ENCODE data around the gene FN1.

FN1 gene

DNA sequence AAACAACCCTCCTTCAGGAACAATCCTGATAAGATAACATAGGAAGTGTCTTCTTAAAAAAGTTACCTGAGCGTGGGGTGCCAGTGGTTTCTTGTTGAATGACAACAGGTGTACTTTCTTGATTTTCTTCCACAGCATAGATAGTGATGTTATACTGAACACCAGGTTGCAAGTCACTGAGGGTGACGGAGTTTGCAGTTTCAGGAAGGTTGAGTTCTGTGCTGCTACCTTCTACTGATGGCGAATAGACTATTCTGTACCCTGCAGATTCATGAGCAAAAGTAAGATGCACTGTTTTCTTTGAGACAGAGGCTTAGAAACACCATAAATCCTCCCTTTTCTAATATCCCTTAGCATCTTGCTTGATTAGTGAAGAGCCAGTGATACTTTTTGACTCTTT is 28.8 kb downstream of the FN1 start:
- DNase-seq (ENCODE audit: low spot score), result no peak

DNA sequence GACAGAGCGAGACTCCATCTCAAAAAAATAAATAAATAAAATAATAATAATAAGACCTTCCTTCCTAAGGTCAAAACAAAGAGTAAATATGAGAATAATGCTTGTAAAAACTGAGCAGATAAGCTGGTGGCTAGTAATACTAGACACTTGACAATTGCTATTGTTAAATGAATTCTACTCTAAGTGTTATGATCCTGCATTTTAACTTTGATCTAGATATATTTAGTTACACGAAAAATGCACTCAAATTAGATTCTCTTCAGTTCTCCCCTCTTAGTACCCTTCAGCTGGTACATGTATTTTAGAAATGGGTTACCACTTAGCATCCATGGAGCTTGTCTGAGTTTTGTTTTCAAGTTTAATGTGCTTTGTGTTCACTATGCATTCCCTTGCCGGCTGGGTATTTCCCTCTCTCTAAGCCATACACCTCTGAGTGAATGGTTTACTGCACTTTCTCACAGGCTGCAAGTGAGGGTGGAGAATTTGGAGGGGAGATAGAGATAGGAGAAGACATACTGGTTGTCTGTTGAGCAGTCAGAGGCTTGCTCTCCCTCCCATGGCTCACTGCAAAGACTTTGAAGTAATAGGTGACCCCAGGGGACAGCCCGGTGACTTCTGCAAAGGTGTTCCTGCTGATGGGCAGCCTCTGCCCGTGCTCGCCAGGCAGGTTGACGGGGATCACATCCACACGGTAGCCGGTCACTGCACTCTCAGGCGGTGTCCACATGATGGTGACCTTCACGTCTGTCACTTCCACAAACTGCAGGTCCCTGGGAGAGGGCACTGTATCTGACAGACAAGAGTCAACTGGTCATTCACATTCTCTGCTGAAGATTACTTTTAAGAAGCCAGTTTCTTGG is 29.9 kb downstream of the FN1 start:
- no peak for DNase-seq (ENCODE audit: low spot score)

DNA sequence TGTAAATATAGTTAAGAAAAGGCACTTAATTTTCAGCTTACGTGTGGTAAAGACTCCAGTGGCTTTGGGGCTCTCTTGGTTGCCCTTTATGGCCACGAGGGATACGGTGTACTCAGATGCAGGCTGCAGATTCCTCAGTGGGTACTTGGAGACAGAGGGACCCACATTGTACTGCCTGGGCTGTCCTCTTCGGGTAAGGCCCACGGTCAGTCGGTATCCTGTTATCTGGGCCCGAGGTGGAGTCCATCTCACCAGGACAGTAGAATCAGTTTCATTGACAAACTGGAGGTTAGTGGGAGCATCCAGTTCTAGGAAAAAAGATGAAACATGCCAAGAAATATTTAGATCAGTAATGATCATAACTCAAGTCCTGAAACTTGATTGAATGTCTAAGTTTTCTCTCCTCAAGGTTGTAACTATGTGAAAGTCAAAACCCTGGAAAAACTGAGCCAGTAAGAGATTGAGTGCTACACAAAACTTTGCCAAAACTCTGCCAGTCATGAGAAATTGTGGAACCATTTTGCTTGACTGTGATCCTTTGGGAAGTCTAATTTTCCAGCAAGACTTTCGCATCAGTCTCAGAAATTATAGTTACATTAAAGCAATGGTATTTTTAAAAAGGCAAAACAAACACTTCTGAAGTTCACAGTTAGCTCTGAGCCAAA is 31.4 kb downstream of the FN1 start:
- DNase-seq (ENCODE audit: low spot score), result no peak

DNA sequence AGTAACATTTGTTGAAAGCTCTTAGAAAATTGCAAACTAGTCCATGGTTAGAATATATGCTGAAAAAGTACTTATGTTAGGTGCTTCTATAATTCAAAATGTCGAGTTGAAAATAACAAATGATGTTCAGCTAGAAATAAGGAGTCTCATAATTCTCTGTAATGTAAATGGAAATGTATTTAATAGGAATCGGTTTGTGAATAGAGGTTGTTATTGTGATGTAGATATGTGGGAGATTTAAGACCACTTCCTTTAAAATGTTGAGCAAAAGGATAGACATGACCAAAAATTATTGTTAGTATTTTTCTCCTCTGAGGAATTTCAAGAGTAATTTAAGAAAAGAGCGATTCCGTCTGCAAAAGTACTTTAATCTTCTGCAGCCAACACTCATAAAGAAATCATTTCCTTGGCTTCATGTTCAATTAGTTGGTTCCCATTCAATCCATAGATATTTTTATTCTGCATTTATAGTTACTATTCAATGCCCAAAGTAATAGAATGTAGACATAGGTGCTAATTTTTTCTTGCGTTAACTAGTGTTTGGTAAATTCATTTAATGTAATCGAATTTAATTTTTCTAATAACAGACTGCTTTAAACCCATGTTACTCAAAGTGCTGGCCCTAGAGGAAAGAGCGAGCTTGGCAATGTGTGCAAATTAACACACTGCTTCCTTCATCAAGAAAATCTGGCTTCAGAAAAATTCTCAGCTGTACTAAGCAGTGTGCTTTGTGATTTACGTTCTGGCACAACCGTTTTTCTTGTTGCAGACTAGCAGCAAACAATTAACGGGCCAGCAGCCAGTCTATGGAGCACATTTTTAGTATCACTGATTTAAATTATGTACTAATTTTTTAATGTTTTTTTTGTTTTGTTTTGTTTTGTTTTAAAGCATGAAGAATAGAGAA is 32.2 kb downstream of the FN1 start:
- no peak for DNase-seq (ENCODE audit: low spot score)

DNA sequence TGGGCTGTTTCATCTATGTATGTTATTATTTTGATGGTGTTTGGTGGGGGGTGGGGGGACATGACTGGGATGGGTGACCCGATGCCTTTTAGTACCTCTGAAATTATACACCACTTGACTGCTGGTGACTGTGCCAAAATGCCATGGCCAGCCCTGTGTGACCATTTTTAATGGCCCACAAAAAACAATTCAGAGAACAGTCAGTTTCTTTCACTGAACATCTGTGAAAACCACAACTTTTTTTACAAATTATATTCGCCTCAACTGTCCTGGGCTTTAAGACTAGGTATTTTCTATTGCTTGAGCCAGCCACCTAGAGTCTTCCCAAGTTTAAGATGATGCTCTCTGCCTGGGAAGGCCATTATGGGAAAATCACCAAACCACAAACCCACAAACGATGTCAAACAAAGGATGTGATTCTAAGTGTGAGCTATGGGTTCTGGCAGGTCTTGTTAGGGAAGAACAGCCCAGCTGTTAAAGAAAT is 33.9 kb downstream of the FN1 start:
- DNase-seq (ENCODE audit: low spot score), result no peak

DNA sequence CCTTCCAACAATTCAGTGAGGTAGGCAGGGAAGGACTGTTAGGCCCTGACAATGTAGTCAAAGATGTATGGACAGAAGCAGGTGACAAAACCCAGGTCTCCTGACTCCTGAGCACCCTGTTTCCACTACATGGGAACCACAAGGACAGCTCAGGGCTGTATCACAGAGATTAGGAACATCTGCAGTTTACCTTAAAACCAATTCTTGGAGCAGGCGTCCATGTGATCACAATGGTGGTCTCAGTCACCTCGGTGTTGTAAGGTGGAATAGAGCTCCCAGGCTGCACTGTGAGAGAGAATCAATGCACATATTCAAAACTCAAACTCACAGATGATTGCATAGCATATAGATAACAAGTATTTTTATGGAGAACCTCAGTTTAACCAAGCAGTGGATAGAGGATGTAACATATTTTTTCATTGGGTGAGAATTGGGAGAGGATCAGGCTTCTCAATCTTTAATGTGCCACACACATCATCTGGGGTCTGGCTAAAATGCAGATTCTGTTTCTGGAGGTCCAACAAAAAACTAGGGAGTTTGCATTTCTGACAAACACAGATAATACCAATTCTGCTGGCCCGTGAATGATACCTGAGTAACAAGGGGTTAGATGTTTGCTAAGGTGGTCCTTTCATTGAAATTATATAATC is 36.7 kb downstream of the FN1 start:
- no peak for DNase-seq (ENCODE audit: low spot score)

DNA sequence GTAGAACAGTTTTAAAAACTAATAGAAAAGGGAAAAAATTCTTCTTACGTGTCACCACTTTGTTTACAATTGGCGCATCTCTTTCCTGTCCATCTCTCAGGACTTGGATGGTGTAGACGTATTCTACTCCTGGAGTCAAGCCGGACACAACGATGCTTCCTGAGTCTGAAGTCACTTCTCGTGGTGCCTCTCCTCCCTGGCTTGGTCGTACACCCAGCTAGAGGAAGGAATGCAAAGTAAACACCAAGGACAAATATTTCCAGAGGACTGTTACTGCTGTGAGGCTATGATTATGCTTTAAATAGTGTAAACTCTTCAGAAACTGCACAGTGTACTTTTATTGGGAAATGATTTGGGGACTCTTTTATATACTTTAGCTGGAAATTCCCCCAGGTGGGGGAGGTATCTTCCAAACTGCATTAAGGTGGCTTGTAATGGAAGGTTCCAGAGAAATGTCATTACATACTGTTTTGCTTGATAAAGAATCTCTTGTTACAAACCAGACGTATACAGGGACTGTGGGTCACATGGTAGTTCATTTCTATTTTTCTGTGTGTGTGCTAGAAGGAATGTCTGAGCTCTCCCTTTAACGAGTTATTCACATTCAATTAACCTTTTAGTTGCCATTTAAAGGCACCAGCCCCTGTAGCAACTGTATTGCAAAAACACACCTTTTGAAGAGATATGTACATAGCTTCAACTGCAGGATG is 38.1 kb downstream of the FN1 start:
- no peak for DNase-seq (ENCODE audit: low spot score)

DNA sequence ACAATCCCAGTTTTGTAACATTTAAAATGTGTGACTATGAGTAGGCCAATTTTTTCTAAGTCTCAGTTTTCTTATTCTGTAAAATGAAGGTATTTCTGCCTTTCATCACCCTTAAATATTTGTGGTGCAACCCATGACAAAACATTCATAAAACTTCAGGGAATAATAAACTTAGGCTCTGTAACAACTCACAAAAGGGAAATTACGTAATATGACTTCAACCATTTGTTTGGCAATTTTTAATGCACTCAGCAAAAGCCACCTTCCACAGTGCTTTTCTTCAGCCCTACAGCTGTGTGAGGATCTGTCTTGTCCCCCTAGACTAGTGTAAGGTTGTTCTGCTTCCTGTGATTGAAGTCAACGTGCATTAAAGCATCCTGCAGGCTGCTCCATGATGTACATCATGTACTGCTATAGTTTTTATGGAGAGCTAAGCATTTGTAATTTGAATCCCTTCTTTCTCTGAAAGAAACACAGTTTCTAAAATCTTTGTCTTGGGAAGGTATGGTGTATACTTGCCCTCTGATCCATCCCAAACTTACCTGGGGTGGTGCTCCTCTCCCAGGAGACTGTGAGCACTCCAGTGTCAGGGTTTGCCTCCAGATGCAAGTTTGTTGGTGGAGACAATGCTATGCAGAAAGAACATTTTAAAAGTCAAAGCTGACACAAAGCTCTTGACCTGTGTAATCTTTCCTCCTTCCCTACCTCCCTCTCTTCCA is 39.1 kb downstream of the FN1 start:
- DNase-seq (ENCODE audit: low spot score), result no peak

DNA sequence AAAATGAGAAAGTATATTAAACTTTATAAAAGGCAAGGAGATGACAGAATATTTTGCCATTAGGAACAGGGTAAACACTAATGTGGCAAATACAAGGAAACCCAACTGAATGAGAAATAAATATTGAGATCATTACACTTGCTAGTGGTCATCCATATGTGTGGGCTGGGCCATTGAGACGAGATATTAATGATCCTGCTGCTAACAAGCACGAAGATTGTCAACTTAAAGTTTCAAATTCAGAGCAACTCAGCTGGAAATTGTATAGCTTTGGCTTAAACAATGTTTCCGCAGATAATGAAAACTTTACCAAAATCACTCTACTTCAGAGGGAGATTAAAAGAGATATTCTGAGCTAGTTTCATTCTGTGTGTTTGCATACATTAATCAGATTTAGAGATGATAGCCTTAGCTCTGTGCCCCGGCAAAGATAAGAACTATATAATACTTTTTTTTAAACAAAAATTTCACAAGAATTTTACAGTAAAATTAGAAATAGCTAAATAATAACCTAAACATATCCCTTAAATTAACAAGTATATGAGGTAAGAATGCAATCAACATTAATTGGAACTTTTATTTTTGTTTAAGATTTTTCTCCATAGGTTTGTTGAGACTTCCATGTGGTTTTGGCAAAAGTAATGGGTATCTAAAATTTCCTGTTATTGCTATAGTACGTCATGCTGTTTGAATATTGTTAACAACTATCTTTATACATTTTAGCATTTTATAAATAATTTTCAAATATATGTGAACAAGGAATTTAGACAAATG is 40.0 kb downstream of the FN1 start:
- no peak for DNase-seq (ENCODE audit: low spot score)

DNA sequence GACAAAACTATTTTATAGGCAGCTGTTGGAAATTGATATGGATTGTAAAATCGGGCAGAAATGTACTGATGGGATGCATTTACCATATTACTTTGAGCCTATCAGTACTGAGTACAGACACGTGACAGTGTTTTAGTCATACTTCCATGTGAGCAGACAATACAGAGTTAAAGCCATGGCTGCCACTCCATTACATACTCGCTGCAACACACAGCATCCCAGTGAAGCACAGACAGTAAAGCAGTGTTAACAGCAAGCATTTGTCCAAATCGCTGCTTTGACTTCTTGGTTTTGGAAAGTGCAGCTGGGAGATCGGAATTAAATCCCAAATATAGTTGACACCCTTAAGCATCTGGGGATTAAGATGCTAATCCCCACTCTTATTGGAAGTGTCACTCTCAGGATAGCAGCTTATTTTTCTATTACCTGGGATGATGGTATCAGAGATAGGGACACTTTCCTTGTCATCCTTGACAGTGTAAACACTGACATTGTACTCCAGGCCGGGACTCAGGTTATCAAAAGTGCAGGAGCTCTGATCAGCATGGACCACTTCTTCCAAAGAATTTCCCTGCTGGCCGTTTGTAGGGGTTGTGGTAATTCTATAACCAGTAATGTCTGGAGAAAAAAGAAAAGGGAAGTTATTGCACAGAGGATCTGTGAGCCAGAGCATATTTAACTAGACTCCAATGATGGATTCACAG is 41.6 kb downstream of the FN1 start:
- no peak for DNase-seq (ENCODE audit: low spot score)

DNA sequence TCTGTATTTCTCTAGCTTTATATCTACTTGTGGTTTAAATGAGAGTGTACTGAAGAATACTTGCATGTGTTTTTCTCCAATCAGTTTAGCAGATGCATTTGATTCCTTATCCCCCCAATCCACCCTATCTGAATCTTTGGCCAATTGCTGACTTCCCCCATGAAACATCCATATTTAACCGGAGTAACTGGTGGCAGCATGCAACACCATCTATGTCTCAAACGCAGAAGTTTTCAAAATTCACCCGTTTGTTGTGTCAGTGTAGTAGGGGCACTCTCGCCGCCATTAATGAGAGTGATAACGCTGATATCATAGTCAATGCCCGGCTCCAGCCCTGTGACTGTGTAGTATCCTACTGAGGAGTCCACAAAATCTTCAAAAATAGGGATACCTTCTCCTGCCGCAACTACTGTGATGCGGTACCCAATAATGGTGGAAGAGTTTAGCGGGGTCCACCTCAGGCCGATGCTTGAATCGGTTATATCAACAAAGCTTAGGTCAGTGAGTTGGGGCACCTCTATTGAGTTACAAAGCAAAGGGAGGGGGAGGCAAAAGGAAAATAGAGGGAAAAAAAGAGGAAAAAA is 43.1 kb downstream of the FN1 start:
- no peak for DNase-seq (ENCODE audit: low spot score)

DNA sequence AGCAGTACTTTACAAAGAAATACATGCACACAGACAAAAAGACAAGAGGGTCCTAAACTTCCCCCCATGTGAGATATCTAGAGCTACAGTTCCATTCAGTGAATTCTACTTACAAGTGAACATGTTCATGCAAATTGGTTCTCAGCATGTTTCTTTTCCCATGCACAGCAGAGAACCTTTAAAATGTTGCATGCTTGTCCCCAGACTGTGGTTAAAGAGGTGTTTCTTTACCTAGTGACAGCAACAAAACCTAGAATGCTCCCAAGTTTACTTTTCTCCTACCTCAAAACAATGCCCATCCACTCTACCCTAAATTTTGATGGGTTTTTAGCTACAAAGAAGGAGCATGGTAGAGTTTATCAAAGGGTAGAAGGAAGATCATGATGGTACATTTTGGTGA is 43.7 kb downstream of the FN1 start:
- no peak for DNase-seq (ENCODE audit: low spot score)

DNA sequence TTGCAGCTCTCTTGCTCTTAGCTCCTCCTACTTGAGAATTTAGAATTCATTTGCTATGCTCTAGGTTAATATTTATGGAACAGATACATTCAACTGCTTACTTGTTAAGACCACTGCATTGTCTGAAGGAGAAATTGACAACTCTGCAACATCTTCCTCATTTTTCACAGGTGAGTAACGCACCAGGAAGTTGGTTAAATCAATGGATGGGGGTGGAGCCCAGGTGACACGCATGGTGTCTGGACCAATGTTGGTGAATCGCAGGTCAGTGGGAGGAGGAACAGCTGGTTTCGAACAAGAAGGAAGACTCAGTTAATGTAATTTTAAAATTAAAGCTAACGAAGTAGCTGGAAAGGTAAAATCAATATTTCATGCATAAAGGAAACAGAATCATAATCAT is 44.3 kb downstream of the FN1 start:
- DNase-seq (ENCODE audit: low spot score), result no peak

DNA sequence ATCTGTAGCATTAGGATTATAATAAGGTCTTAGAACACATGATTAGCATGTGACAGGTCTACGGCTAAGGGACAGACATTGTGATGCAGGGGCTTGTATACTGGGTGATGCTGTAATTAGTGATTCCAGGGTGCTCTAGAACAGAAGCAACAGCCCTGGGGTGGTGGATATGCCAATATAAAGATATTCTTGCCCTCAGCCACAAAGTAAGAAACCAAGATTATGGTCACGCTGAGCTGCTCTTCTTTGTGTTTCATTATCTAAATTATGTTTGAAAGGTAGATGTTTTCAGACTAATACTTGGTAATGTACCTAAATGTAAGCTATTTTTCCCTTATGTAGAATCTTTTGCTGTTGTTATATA is 45.3 kb downstream of the FN1 start:
- DNase-seq (ENCODE audit: low spot score), result no peak

DNA sequence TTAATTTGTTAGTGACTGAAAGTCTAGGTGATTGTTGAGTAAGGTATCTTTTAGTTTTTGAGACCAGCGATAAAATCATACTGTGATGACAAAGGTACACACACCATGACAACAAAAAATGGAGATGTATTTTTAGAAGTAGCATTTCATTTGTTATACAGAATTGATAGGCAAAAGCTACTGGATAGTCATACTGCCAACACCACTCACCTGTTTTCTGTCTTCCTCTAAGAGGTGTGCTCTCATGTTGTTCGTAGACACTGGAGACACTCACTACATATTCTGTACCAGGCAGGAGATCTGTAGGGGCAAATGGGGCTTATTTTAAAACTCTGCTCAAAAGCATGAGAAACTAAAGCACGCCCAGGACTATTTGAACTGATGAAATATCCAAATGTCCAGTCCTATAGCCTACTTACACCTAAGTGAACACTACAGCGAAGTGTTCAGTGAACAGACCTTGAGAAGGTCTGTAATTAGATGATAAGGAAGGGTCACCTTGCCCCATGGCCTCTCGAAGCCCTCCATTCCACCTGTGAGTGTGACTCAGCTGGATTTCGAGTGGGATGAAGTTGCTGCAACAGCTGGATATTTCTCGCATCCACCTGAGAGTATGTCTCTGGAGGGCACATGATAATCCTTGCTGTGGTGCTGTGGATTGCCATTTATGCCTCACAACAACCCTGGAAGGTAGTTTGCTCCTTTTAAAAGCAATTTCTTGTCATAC is 47.7 kb downstream of the FN1 start:
- no peak for DNase-seq (ENCODE audit: low spot score)

DNA sequence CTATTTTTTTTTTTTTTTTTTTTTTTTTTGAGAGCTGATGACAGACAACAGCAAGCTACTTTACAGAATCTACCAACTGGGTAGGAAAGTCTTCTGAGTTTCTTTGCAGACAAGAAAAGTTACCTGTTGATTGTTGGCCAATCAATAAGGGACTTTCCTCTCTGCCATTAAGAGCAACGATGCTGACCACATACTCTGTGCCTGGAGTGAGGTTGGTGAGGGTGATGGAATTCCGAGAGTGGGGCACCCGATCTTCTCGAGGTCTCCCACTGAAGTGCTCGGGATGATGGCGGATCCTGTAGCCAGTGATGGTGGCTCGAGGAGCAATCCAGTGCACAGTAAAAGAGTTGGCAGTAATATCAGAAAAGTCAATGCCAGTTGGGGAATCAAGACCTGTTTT is 49.3 kb downstream of the FN1 start:
- DNase-seq (ENCODE audit: low spot score), result no peak

DNA sequence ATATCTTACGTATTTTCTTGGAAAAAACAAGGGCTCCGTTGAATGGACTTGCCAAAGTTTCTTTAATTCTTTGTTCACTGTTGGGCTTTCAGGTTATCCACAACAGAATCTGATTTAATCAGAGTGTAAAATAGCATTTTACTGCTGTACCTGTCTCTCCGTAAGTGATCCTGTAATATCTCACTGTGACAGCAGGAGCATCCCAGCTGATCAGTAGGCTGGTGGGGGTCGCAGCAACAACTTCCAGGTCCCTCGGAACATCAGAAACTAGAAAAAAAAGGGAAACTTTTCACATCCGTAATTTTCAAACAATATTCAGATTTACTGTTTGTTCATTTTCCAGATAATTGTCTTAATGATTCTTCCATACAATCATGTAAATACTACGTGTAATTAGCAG is 51.2 kb downstream of the FN1 start:
- no peak for DNase-seq (ENCODE audit: low spot score)

DNA sequence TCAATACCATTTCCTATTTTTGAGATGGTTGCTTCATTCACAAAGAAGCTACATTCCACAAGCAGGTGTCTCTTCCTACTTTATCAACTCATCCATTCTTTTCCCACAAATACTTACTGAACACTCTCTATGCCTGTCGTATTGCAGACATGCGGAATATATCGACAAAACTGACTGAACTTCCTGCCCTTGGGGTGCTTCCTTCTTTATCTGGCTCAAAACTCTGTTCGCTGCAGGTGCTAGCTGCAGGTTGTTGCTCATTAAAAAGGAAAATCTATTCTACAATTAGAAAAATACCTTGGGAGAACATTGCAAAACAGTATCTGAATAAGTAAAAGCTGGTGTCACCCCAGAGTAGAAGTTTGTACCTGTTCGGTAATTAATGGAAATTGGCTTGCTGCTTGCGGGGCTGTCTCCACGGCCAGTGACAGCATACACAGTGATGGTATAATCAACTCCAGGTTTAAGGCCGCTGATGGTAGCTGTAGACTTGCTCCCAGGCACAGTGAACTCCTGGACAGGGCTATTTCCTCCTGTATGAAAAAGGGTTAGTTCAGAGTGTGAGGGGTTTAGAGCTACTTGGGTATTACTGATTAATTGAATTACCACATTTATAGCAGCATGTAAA is 52.1 kb downstream of the FN1 start:
- no peak for DNase-seq (ENCODE audit: low spot score)

Measured in CD4-positive, alpha-beta T cell treated with Interleukin-15 for 4 hours (primary cell).